GM23338 (cell line): Measurements from ENCODE around the gene GRIK4. TPM values are rescaled to one million over a fixed set of nuclear protein-coding genes. Genes with fewer than 3 reads are reported as not detected.

Experiments
- ATAC-seq: fragments of 200-7000 bp; cut with Tn5 transposase; 3 replicates; pipeline ENCODE4 v1.9.1; 2020
- DNase-seq: peaks from one replicate; pipeline ENCODE4 v3.0.0-alpha.2; 2015; ENCODE audit warnings: low spot score
- H2AFZ ChIP-seq: fragments of 200-600 bp; sonication (generic); 2 replicates; pipeline ENCODE4 v1.8.0; 2016; ENCODE audit warnings: antibody characterized with exemption, mild to moderate bottlenecking, moderate library complexity
- H3F3A ChIP-seq: fragments of 200-600 bp; sonication (generic); replicated peaks from 2 replicates; pipeline ENCODE4 v1.8.0; 2017; ENCODE audit warnings: antibody characterized with exemption, mixed run types, low read depth
- H3K27ac ChIP-seq: fragments of 200-600 bp; sonication (generic); 2 replicates; pipeline ENCODE4 v1.6.1; 2016; ENCODE audit warnings: low read depth
- H3K27me3 ChIP-seq: fragments of 200-600 bp; sonication (generic); 2 replicates; pipeline ENCODE4 v1.8.0; 2016; ENCODE audit warnings: mild to moderate bottlenecking, mixed run types, moderate library complexity; ENCODE audit not compliant: insufficient read depth
- H3K36me3 ChIP-seq: fragments of 200-600 bp; sonication (generic); 2 replicates; pipeline ENCODE4 v1.8.0; 2016; ENCODE audit warnings: mild to moderate bottlenecking; ENCODE audit not compliant: insufficient read depth
- H3K4me1 ChIP-seq: fragments of 200-600 bp; sonication (generic); 2 replicates; pipeline ENCODE4 v1.8.0; 2016; ENCODE audit warnings: mild to moderate bottlenecking, moderate library complexity; ENCODE audit not compliant: insufficient read depth
- H3K4me2 ChIP-seq: fragments of 200-600 bp; sonication (generic); 2 replicates; pipeline ENCODE4 v1.7.1; 2017; ENCODE audit warnings: mixed run types
- H3K4me3 ChIP-seq: fragments of 200-600 bp; sonication (generic); 2 replicates; pipeline ENCODE4 v1.6.1; 2016; ENCODE audit warnings: mixed run types
- H3K79me2 ChIP-seq: fragments of 200-600 bp; sonication (generic); replicated peaks from 2 replicates; pipeline ENCODE4 v1.8.0; 2017; ENCODE audit warnings: mild to moderate bottlenecking; ENCODE audit not compliant: insufficient read depth
- H3K9me2 ChIP-seq: fragments of 200-600 bp; sonication (generic); 2 replicates; pipeline ENCODE4 v1.8.0; 2017; ENCODE audit not compliant: insufficient read depth
- H4K20me1 ChIP-seq: fragments of 200-600 bp; sonication (generic); replicated peaks from 2 replicates; pipeline ENCODE4 v1.8.0; 2017; ENCODE audit warnings: mild to moderate bottlenecking; ENCODE audit not compliant: insufficient read depth
- H3K27ac Mint-ChIP-seq: 2 replicates; pipeline ENCODE4 v1.8.0; 2020; ENCODE audit warnings: inconsistent platforms, mild to moderate bottlenecking, moderate library complexity, mixed read lengths
- H3K27me3 Mint-ChIP-seq: 3 replicates; pipeline ENCODE4 v1.8.0; 2022; ENCODE audit warnings: low read depth, mild to moderate bottlenecking, moderate library complexity, mixed read lengths, inconsistent platforms; ENCODE audit not compliant: insufficient read depth, poor library complexity
- H3K36me3 Mint-ChIP-seq: 3 replicates; pipeline ENCODE4 v1.8.0; 2021; ENCODE audit warnings: low read depth, mild to moderate bottlenecking, inconsistent platforms, moderate library complexity, mixed read lengths
- H3K4me1 Mint-ChIP-seq: 3 replicates; pipeline ENCODE4 v1.8.0; 2020; ENCODE audit warnings: mild to moderate bottlenecking, inconsistent platforms, mixed read lengths
- H3K4me3 Mint-ChIP-seq: 3 replicates; pipeline ENCODE4 v1.8.0; 2021; ENCODE audit warnings: moderate library complexity, mild to moderate bottlenecking, inconsistent platforms, mixed read lengths
- H3K9me3 Mint-ChIP-seq: 3 replicates; pipeline ENCODE4 v1.8.0; 2020; ENCODE audit warnings: moderate library complexity, mild to moderate bottlenecking, inconsistent platforms, mixed read lengths
- CTCF ChIP-seq, 2 experiments: fragments of 200-600 bp in 1 of 2; sonication (generic) in 1 of 2; conservative IDR thresholded peaks; 2 replicates each; pipeline versions ENCODE4 v1.5.1 to v1.6.1; 2016 to 2017; ENCODE audit warnings: antibody characterized with exemption in 2 of 2, low read depth in 2 of 2, mild to moderate bottlenecking in 2 of 2, moderate library complexity in 1 of 2
- ETS1 ChIP-seq: IDR thresholded peaks from 2 replicates; pipeline ENCODE4 v1.6.1; 2016; ENCODE audit warnings: antibody characterized with exemption
- JUNB ChIP-seq: IDR thresholded peaks from one replicate; pipeline ENCODE4 v1.6.1; 2016; ENCODE audit warnings: antibody characterized with exemption; ENCODE audit not compliant: unreplicated experiment
- ZNF114 ChIP-seq: fragments of 250-450 bp; sonication (Bioruptor Pico); IDR thresholded peaks from 2 replicates; pipeline ENCODE4 v1.5.0; 2020; ENCODE audit warnings: mild to moderate bottlenecking, moderate library complexity
- ZNF331 ChIP-seq: fragments of 250-450 bp; sonication (Bioruptor Pico); IDR thresholded peaks from 2 replicates; pipeline ENCODE4 v1.5.0; 2020; ENCODE audit warnings: low read depth, mild to moderate bottlenecking, moderate library complexity
- ZNF462 ChIP-seq: fragments of 250-450 bp; sonication (Bioruptor Pico); IDR thresholded peaks from 2 replicates; pipeline ENCODE4 v1.5.0; 2020; ENCODE audit warnings: mild to moderate bottlenecking, moderate library complexity
- polyA plus RNA-seq: library from polyadenylated mRNA; unstranded; fragments of >200 nt; fragmentation: Nextera tagmentation; extraction: Ambion mirVana; gene quantifications from 2 replicates; pipeline ENCODE4 v1.2.1, GENCODE V29; 2016
- total RNA-seq: library from RNA; depleted of rRNA; stranded (reverse); fragments of >200 nt; shearing (Covaris generic); gene quantifications from 2 replicates; pipeline ENCODE4 v1.2.3, GENCODE V29; 2014

Gene GRIK4
- total and polyA plus RNA-seq, 2 experiments from 2014 or later, result 0.63 to 2.2 TPM

GRCh38 chr11:120798854-120799253 is 287.3 kb downstream of the GRIK4 start:
- H3K36me3 Mint-ChIP-seq, result no peaks in the 10 kb centered on the region
- ATAC-seq (peak; percentile 49), DNase-seq (peak; percentile 21)
- H3K27me3 Mint-ChIP-seq, result peaks cover 5% of the 10 kb centered on the region
- H3K9me3 Mint-ChIP-seq, result no peaks in the 10 kb centered on the region
- Histone ChIP-seq H4K20me1 (no peaks in the 10 kb centered on the region), H2AFZ (no peak overlapping the region), H3K4me2 (no peak overlapping the region), H3K36me3 (no peaks in the 10 kb centered on the region), H3K27me3 (no peaks in the 10 kb centered on the region), H3K79me2 (no peaks in the 10 kb centered on the region), H3K4me3 (no peak overlapping the region), H3K4me1 (no peaks in the 10 kb centered on the region; the same call in 1 of the 2 replicates), H3K9me2 (no peaks in the 10 kb centered on the region), H3K27ac (no peak overlapping the region), H3F3A (no peaks in the 10 kb centered on the region)
- TF ChIP-seq ZNF114 (CRISPR knock-in tag) (no peak), CTCF (conservative IDR thresholded peaks at IDR 0.05; ENCODE audit: low read depth in 2 of 2) (peak in 1 of 2 experiments; percentile 36; a peak in 1 of 4 replicates)
- H3K4me1 Mint-ChIP-seq, result peaks cover 7% of the 10 kb centered on the region
- no peak overlapping the region for H3K4me3 Mint-ChIP-seq
- H3K27ac Mint-ChIP-seq, result no peak overlapping the region

- no peaks in the 10 kb centered on the region for H3F3A ChIP-seq
- DNase-seq (no peak), ATAC-seq (no peak)
- H3K4me3 ChIP-seq, result no peak overlapping the region
- H3K36me3 ChIP-seq, result no peaks in the 10 kb centered on the region
- no peak overlapping the region for H2AFZ ChIP-seq
- peaks cover 7% of the 10 kb centered on the region for H3K4me1 Mint-ChIP-seq
- no peaks in the 10 kb centered on the region for H3K9me2 ChIP-seq
- no peak overlapping the region for H3K27ac ChIP-seq
- no peaks in the 10 kb centered on the region for H3K9me3 Mint-ChIP-seq
- no peaks in the 10 kb centered on the region; the same call in 1 of the 2 replicates for H3K4me1 ChIP-seq
- H4K20me1 ChIP-seq, result no peaks in the 10 kb centered on the region
- H3K27me3 ChIP-seq, result no peaks in the 10 kb centered on the region
- H3K36me3 Mint-ChIP-seq, result no peaks in the 10 kb centered on the region
- TF ChIP-seq ZNF331 (CRISPR knock-in tag) (no peak), ETS1 (no peak), ZNF462 (no peak), CTCF (conservative IDR thresholded peaks at IDR 0.05; ENCODE audit: low read depth in 2 of 2) (no peak), ZNF114 (CRISPR knock-in tag) (no peak), JUNB (no peak)
- no peak overlapping the region for H3K27ac Mint-ChIP-seq
- H3K4me2 ChIP-seq, result no peak overlapping the region
- no peaks in the 10 kb centered on the region for H3K79me2 ChIP-seq
- peaks cover 5% of the 10 kb centered on the region for H3K27me3 Mint-ChIP-seq
- H3K4me3 Mint-ChIP-seq, result no peak overlapping the region
Observed at GRCh38 chr11:120800206-120800605, 288.7 kb downstream of the GRIK4 start.
